KOPT-K1 (cell line): Measurements from ENCODE around the gene TTC38.
"Not testable (repeated sequence)": the region's sequence is repeated elsewhere in the genome, so short reads cannot be mapped to it uniquely, and the experiment has no call there.

Source experiments
- H3K27ac ChIP-seq: fragments of 200-600 bp; sonication (generic); 2 replicates; pipeline ENCODE4 v1.5.1; 2016; ENCODE audit warnings: antibody characterized with exemption, mild to moderate bottlenecking, low read depth, low read length; ENCODE audit not compliant: poor library complexity, severe bottlenecking
- H3K36me3 ChIP-seq: fragments of 200-600 bp; sonication (generic); 2 replicates; pipeline ENCODE4 v1.5.1; 2017; ENCODE audit warnings: antibody characterized with exemption, mild to moderate bottlenecking, low read length, moderate library complexity; ENCODE audit not compliant: insufficient read depth
- H3K9me3 ChIP-seq: fragments of 200-600 bp; sonication (generic); 2 replicates; pipeline ENCODE4 v1.5.1; 2017; ENCODE audit warnings: antibody characterized with exemption, low read length, mild to moderate bottlenecking; ENCODE audit not compliant: insufficient read depth, poor library complexity, severe bottlenecking

TTC38 gene

DNA sequence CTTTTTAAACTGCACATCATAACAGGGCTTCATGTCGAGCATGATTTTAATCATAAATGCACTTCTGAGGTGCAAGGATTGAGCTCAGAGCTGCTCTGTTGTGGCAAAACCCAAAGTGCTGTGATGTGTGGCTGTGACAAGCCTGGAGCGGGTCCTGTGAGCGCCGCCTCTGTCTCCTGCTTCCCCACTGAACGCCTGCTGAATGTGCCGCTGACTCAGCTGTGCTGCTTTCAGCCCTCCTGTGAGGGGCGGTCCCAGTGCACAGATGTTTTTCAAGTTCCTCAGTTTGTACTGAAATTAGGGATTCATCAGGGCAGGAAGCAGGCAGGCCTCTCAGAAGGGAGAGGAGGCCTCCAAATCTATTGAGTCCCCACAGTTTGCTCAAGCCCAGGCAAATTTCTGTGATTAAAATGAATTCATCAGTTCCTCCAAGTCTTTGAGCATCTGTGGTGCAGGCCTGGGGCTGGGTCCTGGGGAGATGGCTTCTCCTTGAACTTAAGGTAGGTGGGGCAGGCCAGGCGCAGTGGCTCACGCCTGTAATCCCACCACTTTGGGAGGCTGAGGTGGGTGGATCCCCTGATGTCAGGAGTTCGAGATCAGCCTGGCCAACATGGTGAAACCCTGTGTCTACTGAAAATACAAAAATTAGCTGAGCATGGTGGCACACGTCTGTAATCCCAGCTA lies 25.9 kb downstream of the TTC38 start:
- Histone ChIP-seq H3K27ac (no peak overlapping the region), H3K36me3 (peaks cover 9% of the 10 kb centered on the region), H3K9me3 (no peaks in the 10 kb centered on the region)

DNA sequence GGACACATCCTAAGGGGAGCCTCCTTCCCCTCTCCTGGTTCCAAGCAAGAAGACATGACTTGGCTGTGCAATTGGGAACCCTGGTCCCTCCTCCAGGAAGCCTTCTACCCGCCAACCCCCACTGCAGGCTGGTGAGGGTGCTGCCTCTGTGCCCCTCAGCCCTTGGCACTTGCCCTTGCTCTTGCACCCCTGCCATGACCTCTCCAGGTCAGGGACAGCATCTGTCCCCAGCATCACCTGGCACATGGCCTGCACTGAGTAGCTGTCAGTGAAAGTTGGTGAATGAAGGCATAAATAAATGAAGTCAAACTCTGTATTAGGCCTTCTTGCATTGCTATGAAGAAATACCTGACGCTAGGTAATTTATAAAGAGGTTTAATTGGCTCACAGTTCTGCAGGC lies 27.0 kb downstream of the TTC38 start:
- Histone ChIP-seq H3K9me3 (no peaks in the 10 kb centered on the region), H3K27ac (no peak overlapping the region), H3K36me3 (peaks cover 19% of the 10 kb centered on the region)

DNA sequence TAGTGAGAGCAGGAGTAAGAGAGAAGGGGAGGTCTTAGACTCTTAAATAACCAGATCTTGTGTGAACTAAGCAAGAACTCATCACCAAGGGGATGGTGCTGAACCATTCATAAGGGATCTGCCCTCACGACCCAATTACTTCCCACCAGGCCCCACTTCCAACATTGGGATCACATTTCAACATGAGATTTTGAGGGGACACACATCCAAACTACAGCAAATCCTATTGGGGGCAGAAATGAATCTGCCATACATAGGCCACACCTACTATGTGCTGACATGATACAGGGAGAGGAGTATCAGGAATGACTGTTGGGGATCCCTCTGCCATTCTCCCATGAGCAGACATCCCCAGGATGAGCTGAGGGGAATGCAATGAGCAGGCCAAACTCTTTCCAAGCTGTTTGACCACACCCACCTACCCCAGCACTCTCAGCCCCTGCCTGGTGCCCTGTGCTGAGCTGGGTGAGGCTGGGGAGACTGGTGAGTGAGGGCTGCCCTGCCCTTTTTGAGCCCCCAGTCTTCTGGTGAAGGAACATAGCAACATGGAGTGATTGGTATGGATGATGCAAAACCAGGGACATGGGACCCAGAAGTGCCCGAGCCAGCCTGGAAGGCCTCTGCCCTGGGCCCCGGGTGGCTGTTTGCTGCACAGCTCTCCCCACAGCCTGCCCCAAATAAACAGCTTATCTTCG lies 27.6 kb downstream of the TTC38 start:
- H3K36me3 ChIP-seq: peaks cover 26% of the 10 kb centered on the region
- H3K9me3 ChIP-seq: no peaks in the 10 kb centered on the region
- H3K27ac ChIP-seq: peak overlapping the region; percentile 91

DNA sequence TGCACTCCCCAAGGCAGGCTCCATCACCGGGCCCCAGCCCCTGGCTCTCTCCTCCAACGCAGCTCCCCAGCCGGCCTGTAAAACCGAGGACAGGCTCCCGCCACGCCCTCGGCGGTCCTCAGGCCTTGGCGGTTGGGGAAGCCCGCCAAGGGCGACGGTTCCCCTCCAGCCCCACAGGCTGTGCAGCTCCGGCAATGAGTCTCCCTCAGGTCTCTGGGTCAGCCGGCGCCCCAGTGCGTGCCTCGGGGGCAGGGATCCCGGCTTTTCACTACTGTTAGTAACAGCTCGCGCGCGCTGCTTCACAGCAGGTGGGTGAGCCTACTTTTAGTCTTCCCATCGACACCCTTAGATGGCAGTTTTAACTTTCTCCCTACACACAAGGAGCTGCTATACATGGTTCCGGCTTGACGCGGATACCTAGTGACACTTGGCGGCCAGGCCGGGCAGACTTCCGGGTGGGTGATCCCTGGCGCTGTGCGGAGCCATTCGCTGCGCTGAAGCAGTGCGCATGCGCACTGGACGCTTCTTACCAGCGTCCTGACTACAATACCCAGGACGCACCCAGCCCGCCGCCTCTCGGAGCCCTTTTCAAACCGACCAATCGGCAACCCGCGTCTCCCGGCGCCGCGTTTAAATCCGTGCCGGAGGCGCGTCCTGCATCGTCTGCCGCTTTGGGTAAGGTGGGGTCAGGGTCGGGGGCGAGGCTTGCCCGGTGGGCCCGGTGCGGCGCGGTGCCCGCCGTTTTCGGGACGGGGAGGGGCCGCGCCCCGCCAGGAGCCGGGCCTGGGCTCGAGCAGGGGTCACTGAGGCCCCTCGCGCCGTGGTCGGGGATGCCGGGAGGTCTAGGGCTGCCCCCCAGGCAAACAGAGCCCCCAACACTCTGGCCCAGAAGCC lies 28.7 kb downstream of the TTC38 start, which contains the start of gene GTSE1:
TSS of gene GTSE1 (plus strand) at position 614 of the 894 bp plus-strand sequence. CDS start 531 bp downstream, outside the sequence.
- H3K36me3 ChIP-seq: peaks cover 37% of the 10 kb centered on the region
- peak within 1 kb of the TSS; percentile 91 for H3K27ac ChIP-seq
- no peaks in the 10 kb centered on the region for H3K9me3 ChIP-seq

DNA sequence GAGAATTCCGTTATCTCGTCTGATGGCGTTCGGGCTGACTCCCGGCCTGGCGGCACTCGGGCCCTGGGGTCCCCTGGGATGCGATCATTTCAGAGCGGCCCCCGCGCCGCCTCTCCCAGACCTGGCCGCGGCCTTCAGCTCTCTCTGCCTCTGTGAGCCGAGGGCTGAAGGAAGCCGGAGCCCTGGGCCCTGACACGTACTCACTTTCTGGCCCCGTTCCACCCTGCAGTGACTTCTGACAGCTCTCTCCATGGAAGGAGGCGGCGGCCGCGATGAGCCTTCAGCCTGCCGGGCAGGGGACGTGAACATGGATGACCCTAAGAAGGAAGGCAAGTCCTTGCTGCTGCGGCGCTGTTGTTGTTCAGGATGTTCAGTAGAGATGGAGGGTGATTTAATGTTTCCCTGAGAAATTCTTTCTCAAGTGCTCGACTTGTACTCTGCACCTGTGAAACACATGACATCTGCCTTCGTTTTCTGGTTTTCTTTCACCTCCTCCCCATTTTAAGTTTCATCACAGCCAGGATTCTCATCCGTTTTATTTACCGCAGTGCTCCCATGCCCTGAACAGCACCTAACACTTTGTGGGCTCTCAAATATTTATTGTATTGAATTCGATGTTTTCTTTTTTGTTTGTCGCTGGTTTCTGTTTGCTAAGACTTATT lies 29.5 kb downstream of the TTC38 start:
- Histone ChIP-seq H3K9me3 (no peaks in the 10 kb centered on the region), H3K27ac (peak overlapping the region; percentile 91), H3K36me3 (peaks cover 42% of the 10 kb centered on the region)

DNA sequence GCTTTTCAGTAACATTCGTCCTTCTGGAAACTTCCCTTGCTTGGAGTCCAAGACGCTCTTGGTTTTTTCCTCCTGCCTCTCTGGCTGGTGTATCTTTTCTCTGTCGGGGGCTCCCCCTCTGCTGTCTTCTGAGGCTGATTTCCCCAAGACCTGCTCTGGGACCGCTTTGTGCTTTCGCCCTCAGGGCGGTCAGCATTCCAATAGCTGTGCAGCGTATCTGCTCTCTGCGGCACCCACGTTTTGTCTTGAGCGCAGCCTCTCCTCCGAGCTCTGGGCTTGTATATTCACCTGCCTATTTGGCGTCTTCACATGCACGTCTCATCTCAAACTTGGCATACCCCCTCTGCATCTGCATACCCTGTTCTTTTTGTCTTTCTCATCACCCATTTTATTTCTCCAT lies 31.3 kb downstream of the TTC38 start:
- Histone ChIP-seq H3K9me3 (no peaks in the 10 kb centered on the region), H3K27ac (no peak overlapping the region), H3K36me3 (peaks cover 59% of the 10 kb centered on the region)

DNA sequence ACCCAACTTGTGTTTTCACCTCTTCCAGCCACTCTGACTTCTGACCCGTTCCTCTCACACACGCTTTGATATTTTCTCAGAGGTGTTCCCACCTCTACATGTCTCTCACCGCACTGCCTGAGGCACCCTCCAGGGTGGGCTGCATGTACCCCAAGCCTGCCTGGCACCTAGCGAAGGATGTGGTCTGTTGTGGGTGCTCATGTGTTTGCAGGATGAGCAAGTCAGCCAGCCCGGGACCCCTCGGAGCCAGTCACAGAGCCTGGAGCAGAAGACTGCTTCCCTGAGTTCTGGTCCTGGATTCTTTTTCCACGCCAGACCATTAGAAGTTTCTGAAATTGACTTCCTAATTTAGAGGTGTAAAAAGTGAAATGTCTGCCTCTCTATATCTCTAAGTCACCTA lies 32.7 kb downstream of the TTC38 start:
- Histone ChIP-seq H3K27ac (no peak overlapping the region), H3K36me3 (peaks cover 72% of the 10 kb centered on the region), H3K9me3 (no peaks in the 10 kb centered on the region)

DNA sequence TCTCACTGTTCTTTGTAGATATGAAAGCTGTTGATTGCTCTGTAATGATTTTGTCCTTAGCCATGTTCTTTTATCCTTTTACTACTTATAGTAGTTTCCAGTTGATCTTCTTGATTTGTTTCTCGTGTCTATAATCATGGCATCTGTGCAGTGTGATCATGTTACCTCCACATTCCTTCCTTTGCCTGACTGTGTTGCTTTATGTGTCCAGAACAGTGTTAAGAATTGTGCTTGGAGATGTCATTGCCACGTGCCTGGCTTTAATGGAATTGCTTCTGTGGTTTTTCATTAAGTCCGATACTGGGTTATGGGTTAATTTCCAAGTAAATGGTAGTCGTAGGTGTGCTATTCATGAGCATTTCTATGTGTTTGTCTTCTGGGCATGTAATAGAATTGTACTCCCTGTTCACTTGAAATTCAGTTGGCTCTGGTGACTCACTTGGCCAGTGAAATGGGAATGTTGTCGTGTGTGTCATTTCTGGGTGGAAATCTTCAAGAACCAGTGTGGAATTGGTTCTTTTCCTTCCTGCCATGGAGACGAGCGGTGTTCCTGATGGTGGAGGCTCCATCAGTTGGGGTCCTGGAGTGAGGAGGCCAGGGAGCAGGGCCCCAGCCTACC lies 35.6 kb downstream of the TTC38 start:
- Histone ChIP-seq H3K27ac (no peak overlapping the region), H3K9me3 (no peaks in the 10 kb centered on the region), H3K36me3 (peaks cover 93% of the 10 kb centered on the region)

DNA sequence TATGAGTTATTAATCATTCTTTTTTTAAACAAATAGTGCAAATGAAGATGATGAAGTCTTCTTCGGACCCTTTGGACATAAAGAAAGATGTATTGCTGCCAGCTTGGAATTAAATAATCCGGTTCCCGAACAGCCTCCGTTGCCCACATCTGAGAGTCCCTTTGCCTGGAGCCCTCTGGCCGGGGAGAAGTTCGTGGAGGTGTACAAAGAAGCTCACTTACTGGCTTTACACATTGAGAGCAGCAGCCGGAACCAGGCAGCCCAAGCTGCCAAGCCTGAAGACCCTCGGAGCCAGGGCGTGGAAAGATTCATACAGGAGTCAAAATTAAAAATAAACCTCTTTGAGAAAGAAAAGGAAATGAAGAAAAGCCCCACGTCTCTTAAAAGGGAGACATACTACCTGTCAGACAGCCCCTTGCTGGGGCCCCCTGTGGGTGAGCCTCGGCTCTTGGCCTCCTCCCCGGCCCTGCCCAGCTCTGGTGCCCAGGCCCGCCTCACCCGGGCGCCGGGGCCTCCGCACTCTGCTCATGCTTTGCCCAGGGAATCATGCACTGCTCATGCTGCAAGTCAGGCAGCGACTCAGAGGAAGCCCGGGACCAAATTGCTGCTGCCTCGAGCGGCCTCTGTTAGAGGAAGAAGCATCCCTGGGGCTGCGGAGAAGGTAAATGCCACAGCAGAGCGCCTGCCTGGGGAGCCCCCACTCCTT lies 40.6 kb downstream of the TTC38 start:
- peaks cover 95% of the 10 kb centered on the region for H3K36me3 ChIP-seq
- no peaks in the 10 kb centered on the region for H3K9me3 ChIP-seq
- no peak overlapping the region for H3K27ac ChIP-seq

DNA sequence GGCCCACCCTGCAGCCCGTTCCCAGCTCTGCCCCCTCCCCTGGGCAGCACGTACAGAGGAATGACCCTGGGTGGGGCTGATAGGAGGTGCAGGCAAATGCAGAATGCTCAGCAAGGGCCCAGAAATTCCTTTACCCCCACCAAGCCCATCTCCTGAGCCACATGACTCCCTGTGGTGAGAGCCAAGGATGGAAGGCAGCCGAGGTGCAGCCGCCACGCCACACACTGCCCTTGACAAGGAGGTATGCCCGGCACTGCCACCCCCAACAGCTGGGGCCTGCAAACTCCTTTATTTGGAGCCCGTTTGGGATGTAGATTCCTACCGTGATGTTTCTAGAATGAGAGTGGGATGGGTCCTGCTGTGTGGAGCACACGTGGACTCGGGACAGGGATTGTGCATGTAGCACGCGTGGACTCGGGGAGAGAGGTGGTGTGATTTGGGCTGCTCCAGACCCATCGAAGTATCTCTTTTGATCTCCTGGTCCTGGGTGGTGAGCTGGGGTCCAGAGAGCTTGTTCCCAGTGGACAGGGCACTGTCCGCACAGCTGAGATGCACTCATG lies 41.8 kb downstream of the TTC38 start:
- Histone ChIP-seq H3K36me3 (peaks cover 95% of the 10 kb centered on the region), H3K27ac (no peak overlapping the region), H3K9me3 (no peaks in the 10 kb centered on the region)

DNA sequence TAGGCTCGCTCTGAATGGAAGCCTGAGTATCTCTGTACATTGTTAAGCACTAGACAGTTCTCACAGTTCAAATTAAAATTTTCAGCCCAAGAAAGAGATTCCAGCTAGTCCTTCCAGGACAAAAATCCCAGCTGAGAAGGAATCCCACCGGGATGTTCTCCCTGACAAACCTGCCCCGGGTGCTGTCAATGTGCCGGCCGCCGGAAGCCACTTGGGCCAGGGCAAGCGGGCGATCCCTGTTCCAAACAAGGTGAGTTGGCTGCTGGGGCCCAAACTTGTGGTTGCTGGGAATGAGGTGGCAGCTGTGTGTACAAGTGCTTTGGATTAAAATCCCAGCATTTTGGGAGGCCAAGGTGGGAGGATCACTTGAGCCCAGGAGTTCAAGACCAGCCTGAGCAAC lies 44.2 kb downstream of the TTC38 start:
- no peaks in the 10 kb centered on the region for H3K9me3 ChIP-seq
- peaks cover 99% of the 10 kb centered on the region for H3K36me3 ChIP-seq
- no peak overlapping the region for H3K27ac ChIP-seq

DNA sequence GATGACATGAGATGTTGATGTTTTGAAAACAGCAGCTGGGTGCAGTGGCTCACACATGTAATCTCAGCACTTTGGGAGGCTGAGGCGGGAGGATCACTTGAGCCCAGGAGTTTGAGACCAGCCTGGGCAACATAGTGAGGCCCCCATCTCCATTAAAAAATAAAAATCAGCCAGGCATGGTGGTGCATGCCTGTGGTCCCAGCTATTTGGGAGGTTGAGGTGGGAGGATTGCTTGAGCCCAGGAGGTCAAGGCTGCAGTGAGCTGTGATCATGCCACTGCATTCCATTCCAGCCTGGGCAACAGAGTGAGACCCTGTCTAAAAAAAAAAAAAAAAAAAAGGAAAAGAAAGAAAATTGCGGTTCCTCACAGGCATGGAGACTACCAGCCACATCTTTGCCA lies 45.0 kb downstream of the TTC38 start:
- H3K36me3 ChIP-seq: peaks cover 99% of the 10 kb centered on the region
- H3K9me3 ChIP-seq, H3K27ac ChIP-seq: not testable (repeated sequence)

DNA sequence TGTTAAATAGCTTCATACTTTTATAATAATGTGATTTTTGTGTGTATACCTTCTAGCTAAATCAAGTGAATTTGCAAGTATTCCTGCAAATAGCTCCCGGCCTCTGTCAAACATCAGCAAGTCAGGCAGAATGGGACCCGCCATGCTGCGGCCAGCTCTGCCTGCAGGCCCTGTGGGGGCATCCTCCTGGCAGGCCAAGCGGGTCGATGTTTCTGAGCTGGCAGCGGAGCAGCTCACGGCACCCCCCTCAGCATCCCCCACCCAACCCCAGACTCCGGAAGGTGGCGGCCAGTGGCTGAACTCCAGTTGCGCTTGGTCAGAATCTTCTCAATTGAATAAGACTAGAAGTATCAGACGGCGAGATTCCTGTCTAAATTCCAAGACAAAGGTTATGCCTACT lies 48.2 kb downstream of the TTC38 start:
- Histone ChIP-seq H3K27ac (no peak overlapping the region), H3K36me3 (peaks cover 99% of the 10 kb centered on the region), H3K9me3 (no peaks in the 10 kb centered on the region)

DNA sequence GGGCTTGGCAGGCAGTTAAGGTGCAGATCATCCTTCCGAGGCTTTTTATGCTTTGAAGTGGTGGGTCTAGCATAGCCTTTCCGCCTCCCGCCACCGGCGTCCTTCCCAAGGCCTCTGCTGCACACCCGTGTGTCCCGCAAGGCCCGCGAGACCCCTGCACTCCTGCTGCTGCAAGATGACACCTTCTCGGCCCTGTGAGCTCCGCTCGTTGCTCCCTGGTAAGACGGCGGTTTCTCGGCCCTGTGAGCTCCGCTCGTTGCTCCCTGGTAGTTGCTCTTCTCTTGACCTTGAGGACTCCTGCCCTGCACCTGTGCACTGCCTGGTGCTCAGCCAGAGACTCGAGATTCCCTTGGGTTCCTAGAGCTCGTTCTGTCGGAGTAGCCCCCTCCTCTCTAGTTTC lies 49.8 kb downstream of the TTC38 start:
- Histone ChIP-seq H3K27ac (no peak overlapping the region), H3K9me3 (no peaks in the 10 kb centered on the region), H3K36me3 (peaks cover 99% of the 10 kb centered on the region)
